DLD1 (cell line): ENCODE measurements around the gene RAI1.

Source experiments
- in situ Hi-C: cut with HindIII; loops from 2 replicates; pipeline ENCODE4 v1.10.0; 2017; ENCODE audit warnings: low sequenced_read_pairs

Gene RAI1

GRCh38 chr17:17824783-17825614, 143.7 kb downstream of the RAI1 start:
- in situ Hi-C loops: no loop called here

- in situ Hi-C loops: no loop called here
Observed at GRCh38 chr17:17826342-17826713, 145.1 kb downstream of the RAI1 start.

GRCh38 chr17:17826942-17827785, 145.9 kb downstream of the RAI1 start:
- in situ Hi-C loops: no loop called here

- in situ Hi-C loops: no loop called here
Observed at GRCh38 chr17:17827826-17828621, 146.8 kb downstream of the RAI1 start.

- in situ Hi-C loops: no loop called here
Observed at GRCh38 chr17:17830269-17830567, 149.0 kb downstream of the RAI1 start.

- in situ Hi-C loops: no loop called here
Observed at GRCh38 chr17:17830740-17831207, 149.5 kb downstream of the RAI1 start.

GRCh38 chr17:17831208-17832031, 150.2 kb downstream of the RAI1 start:
- in situ Hi-C loops: no loop called here

- in situ Hi-C loops: no loop called here
Observed at GRCh38 chr17:17832032-17832363, 150.7 kb downstream of the RAI1 start.

GRCh38 chr17:17833658-17834357, 152.6 kb downstream of the RAI1 start:
- in situ Hi-C loops: no loop called here

- in situ Hi-C loops: no loop called here
Observed at GRCh38 chr17:17834974-17835373, 153.7 kb downstream of the RAI1 start.

- in situ Hi-C loops: no loop called here
Observed at GRCh38 chr17:17835415-17836249, 154.4 kb downstream of the RAI1 start.

GRCh38 chr17:17836250-17836817, 155.1 kb downstream of the RAI1 start:
- in situ Hi-C loops: no loop called here

GRCh38 chr17:17836818-17837379, 155.6 kb downstream of the RAI1 start, which contains the start of gene SREBF1:
TSS of gene SREBF1 (minus strand) at chr17:17836986. CDS start at chr17:17836817, 169 bp downstream.
- in situ Hi-C loops: no loop called here

GRCh38 chr17:17837380-17837821, 156.1 kb downstream of the RAI1 start:
- in situ Hi-C loops: no loop called here

GRCh38 chr17:17837966-17838962, 157.0 kb downstream of the RAI1 start:
- in situ Hi-C loops: no loop called here

GRCh38 chr17:17839791-17840707, 158.8 kb downstream of the RAI1 start:
- in situ Hi-C loops: no loop called here
